Stimulated activated naive CD4-positive, alpha-beta T cell (primary cell): Measurements from ENCODE around the gene ARAP3.
"Not testable (repeated sequence)": the region's sequence is repeated elsewhere in the genome, so short reads cannot be mapped to it uniquely, and the experiment has no call there.

ENCODE experiments used
- DNase-seq, 6 experiments: peaks; one replicate each; lab custom pipeline; 2025; lab: John Stamatoyannopoulos, UW

Gene ARAP3

GRCh38 chr5:141613344-141613743, 68.7 kb downstream of the ARAP3 start:
- DNase-seq, result no peak

- no peak for DNase-seq
Observed at GRCh38 chr5:141611289-141611688, 70.7 kb downstream of the ARAP3 start.

- not testable (repeated sequence) for DNase-seq
Observed at GRCh38 chr5:141609921-141610320, 72.1 kb downstream of the ARAP3 start.

- DNase-seq, result no peak
Observed at GRCh38 chr5:141609044-141609443, 73.0 kb downstream of the ARAP3 start.

- DNase-seq, result peak in 2 of 6 experiments; percentile 5 to 22
Observed at GRCh38 chr5:141608557-141608956, 73.5 kb downstream of the ARAP3 start.

- no peak for DNase-seq
Observed at GRCh38 chr5:141608046-141608445, 74.0 kb downstream of the ARAP3 start.

GRCh38 chr5:141605523-141606277, 76.3 kb downstream of the ARAP3 start:
- peak; percentile 14 to 86 (median 75) for DNase-seq

- peak in 1 of 6 experiments; percentile 30 for DNase-seq
Observed at GRCh38 chr5:141603923-141604717, 77.9 kb downstream of the ARAP3 start.
